ENCODE data around the gene CCDC9B. TPM values are rescaled to one million over a fixed set of nuclear protein-coding genes. Genes with fewer than 3 reads are reported as not detected.
A peak's percentile ranks its signal among the peaks of the same experiment; 100 is the strongest.

Gene CCDC9B
- total RNA-seq, 4 donors from 2014 or later = 2.4 to 43.8 (median 6.6) TPM

- DNase-seq = no peak
- Histone ChIP-seq H3K27ac (no peak within 1 kb of the TSS), H3K36me3 (no peaks in the 10 kb centered on the region), H3K4me1 (peaks cover 0 to 21% of the 10 kb centered on the region in 2 donors), H3K27me3 (peaks cover 19 to 32% of the 10 kb centered on the region in 2 donors), H3K9me3 (no peaks in the 10 kb centered on the region), H3K4me3 (peak within 1 kb of the TSS in 1 of 2 donors; percentile 31)
- no peak for TF ChIP-seq POLR2A (IDR thresholded peaks at IDR 0.05)
- TF ChIP-seq CTCF (IDR thresholded peaks at IDR 0.05) = no peak
- intact Hi-C loops (cut with DNase I; ENCODE audit: low total_unique reads) = loop anchor here (10.0 kb wide), 1 partner anchor 62 kb away; the partner anchor contains the start of gene CCDC9B
These were observed 57.7 kb downstream of the CCDC9B start, which contains the start of gene ANKRD63 for GRCh38 chr15:40282869-40283614. TSS of gene ANKRD63 (minus strand) at chr15:40283064. CDS start at chr15:40282586, 478 bp downstream.

DNA sequence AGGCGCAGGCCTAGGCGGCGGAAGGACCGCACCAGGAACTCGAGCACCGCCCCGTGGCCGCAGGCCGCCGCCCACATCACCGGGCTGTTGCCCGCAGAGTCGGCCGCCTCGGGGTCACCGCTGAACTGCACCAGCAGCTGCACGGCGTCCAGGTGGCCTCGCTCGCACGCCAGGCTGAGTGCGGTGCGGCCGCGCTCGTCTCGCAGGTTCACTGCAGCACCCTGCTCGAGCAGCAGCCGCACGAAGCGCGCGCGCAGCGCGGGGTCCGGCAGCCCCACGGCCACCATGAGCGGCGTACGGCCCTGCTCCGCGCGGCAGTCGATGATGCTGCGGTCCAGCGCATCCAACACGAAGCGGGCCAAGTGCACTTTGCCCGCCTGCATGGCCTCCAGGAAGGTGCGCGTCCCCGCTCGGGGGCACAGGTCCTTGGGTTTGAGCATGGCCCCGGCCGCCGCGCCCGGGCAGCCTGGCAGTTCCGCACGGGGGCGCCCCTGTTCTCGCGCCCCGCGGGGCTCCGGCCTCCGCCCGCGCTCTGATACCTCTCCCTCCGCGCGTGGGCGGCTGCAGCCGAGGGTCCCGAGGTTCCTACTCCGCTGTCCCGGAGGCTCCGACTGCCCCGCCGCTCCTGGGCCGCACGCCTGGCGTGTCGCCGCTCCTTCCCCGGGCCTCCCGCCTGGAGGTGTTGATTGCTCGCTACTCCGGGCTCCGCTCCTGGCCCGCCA is 58.4 kb downstream of the CCDC9B start:
- Histone ChIP-seq H3K27me3 (peaks cover 19 to 32% of the 10 kb centered on the region in 2 donors), H3K36me3 (no peaks in the 10 kb centered on the region), H3K4me3 (peak overlapping the region in 1 of 2 donors; percentile 31), H3K9me3 (no peaks in the 10 kb centered on the region), H3K27ac (no peak overlapping the region), H3K4me1 (peaks cover 0 to 21% of the 10 kb centered on the region in 2 donors)
- TF ChIP-seq CTCF (IDR thresholded peaks at IDR 0.05) (peak in 2 of 4 experiments; percentile 13), POLR2A (IDR thresholded peaks at IDR 0.05) (no peak)
- DNase-seq = no peak
- intact Hi-C loops (cut with DNase I; ENCODE audit: low total_unique reads) = loop anchor here (10.0 kb wide), 1 partner anchor 62 kb away; the partner anchor contains the start of gene CCDC9B

GRCh38 chr15:40281801-40282146 is 59.0 kb downstream of the CCDC9B start:
- H3K27me3 ChIP-seq = peaks cover 19 to 32% of the 10 kb centered on the region in 2 donors
- DNase-seq = no peak
- TF ChIP-seq POLR2A (IDR thresholded peaks at IDR 0.05) (no peak), CTCF (IDR thresholded peaks at IDR 0.05) (no peak)
- intact Hi-C loops (cut with DNase I; ENCODE audit: low total_unique reads) = loop anchor here (10.0 kb wide), 1 partner anchor 63 kb away; the partner anchor contains the start of gene CCDC9B
- H3K4me1 ChIP-seq = peaks cover 0 to 21% of the 10 kb centered on the region in 2 donors
- H3K9me3 ChIP-seq = no peaks in the 10 kb centered on the region
- no peak overlapping the region for H3K27ac ChIP-seq
- H3K36me3 ChIP-seq = no peaks in the 10 kb centered on the region
- peak overlapping the region in 1 of 2 donors; percentile 31 for H3K4me3 ChIP-seq

Other genes starting within 250 kb of the CCDC9B start
- gene BMF, start 232.1 kb downstream of the CCDC9B start, total RNA-seq = 10 to 100 TPM in 3 of 4 donors, 1 to 10 TPM in 1; 7.1 to 46.2 (median 22.6) TPM
- 10 to 100 TPM in 1 of 4 donors, under 1 TPM in 1, not detected in 2; under 0.01 to 31.5 TPM for gene BUB1B, start 179.9 kb downstream of the CCDC9B start, total RNA-seq
- 1 to 10 TPM in 3 of 4 donors, not detected in 1; 2.3 to 5.0 (median 3.3) TPM for gene PAK6, start 101.9 kb downstream of the CCDC9B start, total RNA-seq
- under 1 TPM in 2 of 4 donors, not detected in 2; 0.28 to 0.52 TPM for gene ANKRD63, start 57.9 kb downstream of the CCDC9B start, total RNA-seq
- gene PLCB2, start 33.0 kb downstream of the CCDC9B start, total RNA-seq = 10 to 100 TPM in 2 of 4 donors, 1 to 10 TPM in 2; 3.5 to 19.0 (median 9.3) TPM
- 10 to 100 TPM in 2 of 4 donors, 1 to 10 TPM in 2; 3.2 to 68.1 (median 8.9) TPM for gene INAFM2, start 17.2 kb downstream of the CCDC9B start, total RNA-seq
- 1 to 10 TPM in 1 of 4 donors, not detected in 3; 1.8 TPM for gene PHGR1, start 10.1 kb upstream of the CCDC9B start, total RNA-seq
- gene DISP2, start 17.3 kb upstream of the CCDC9B start, total RNA-seq = under 1 TPM in 2 of 4 donors, not detected in 2; 0.14 to 0.85 TPM
- gene KNSTRN, start 41.8 kb upstream of the CCDC9B start, total RNA-seq = 10 to 100 TPM in 2 of 4 donors, 1 to 10 TPM in 2; 2.1 to 23.5 (median 9.7) TPM
- 100 to 1,000 TPM in 1 of 4 donors, 10 to 100 TPM in 3; 66.5 to 203 (median 83.7) TPM for gene IVD, start 64.9 kb upstream of the CCDC9B start, total RNA-seq
- gene BAHD1, start 100.0 kb upstream of the CCDC9B start, total RNA-seq = 10 to 100 TPM in 2 of 4 donors, 1 to 10 TPM in 2; 5.0 to 35.5 (median 10.5) TPM
- 10 to 100 TPM in 3 of 4 donors, 1 to 10 TPM in 1; 6.8 to 26.1 (median 17.9) TPM for gene CHST14, start 130.0 kb upstream of the CCDC9B start, total RNA-seq
- gene CCDC32, start 224.1 kb upstream of the CCDC9B start, total RNA-seq = 10 to 100 TPM; 18.2 to 39.3 (median 29.3) TPM
- 10 to 100 TPM in 1 of 4 donors, 1 to 10 TPM in 1, under 1 TPM in 2; 0.29 to 18.6 (median 5.0) TPM for gene RPUSD2, start 228.4 kb upstream of the CCDC9B start, total RNA-seq

Data from uterus (tissue), 4 donors.